ENCODE measurements around the gene PPARA. TPM values are rescaled to one million over a fixed set of nuclear protein-coding genes. Genes with fewer than 3 reads are reported as not detected.

Gene PPARA
- total and polyA plus RNA-seq, 9 of the 15 experiments (the other 6 are each of a cell fraction or from before 2014, with no cell fraction given), result 0.64 to 5.3 (median 3.5) TPM

- WGBS (ENCODE audit: insufficient coverage, low coverage, missing lambda C conversion rate), result 70% methylated on average over 9 of the region's 10 CpGs
- in situ Hi-C loops (cut with MboI), result no loop called here
- Histone ChIP-seq H3K4me3 (no peak overlapping the region), H3K27me3 (ENCODE audit: control insufficient read depth in 2 of 2, insufficient read depth in 2 of 2, low read length in 2 of 2) (no peaks in the 10 kb centered on the region), H3K4me2 (ENCODE audit: insufficient read depth, low read length) (no peak overlapping the region), H3K79me2 (ENCODE audit: control insufficient read depth, insufficient read depth, low read length) (no peaks in the 10 kb centered on the region), H3K9ac (ENCODE audit: insufficient read depth in 1 of 2, low read depth in 2 of 2, low read length in 2 of 2) (no peak overlapping the region), H3K4me1 (replicated peaks in 1 of 2; ENCODE audit: control insufficient read depth in 2 of 2, insufficient read depth in 2 of 2, low read length in 2 of 2) (no peaks in the 10 kb centered on the region; a peak in 2 of 5 replicates), H3K36me3 (ENCODE audit: control insufficient read depth, insufficient read depth, low read length) (no peaks in the 10 kb centered on the region), H3K9me1 (ENCODE audit: control insufficient read depth, insufficient read depth, low read length) (no peaks in the 10 kb centered on the region), H4K20me1 (replicated peaks; ENCODE audit: control insufficient read depth, insufficient read depth, low read length) (no peaks in the 10 kb centered on the region), H3K9me3 (replicated peaks; ENCODE audit: control insufficient read depth, insufficient read depth, low read depth, low read length) (no peaks in the 10 kb centered on the region), H2AFZ (ENCODE audit: low read depth, low read length) (no peak overlapping the region), H3K27ac (ENCODE audit: extremely low read depth, low read depth, low read length) (no peak overlapping the region)
- CTCF ChIA-PET (ENCODE audit: low intra/inter-chr PET ratio), result no interaction called here
- no peak for FAIRE-seq
- BruUV-seq (replicated peaks), result no TSS peak
- ATAC-seq, result no peak
- TF ChIP-seq, protein P1, sequence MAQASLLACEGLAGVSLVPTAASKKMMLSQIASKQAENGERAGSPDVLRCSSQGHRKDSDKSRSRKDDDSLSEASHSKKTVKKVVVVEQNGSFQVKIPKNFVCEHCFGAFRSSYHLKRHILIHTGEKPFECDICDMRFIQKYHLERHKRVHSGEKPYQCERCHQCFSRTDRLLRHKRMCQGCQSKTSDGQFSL (CRISPR knock-in tag; IDR thresholded peaks at IDR 0.05), result no peak
- TF ChIP-seq, protein P1 (tag; IDR thresholded peaks at IDR 0.05), result no peak
- no peak for TF ChIP-seq PYGO2 (tag; IDR thresholded peaks at IDR 0.05)
- no peak for TF ChIP-seq SMARCC2 (IDR thresholded peaks at IDR 0.05; ENCODE audit: low read depth)
- TF ChIP-seq BCOR (IDR thresholded peaks at IDR 0.05), result no peak
- POLR2A ChIA-PET, result interaction anchor here (1.0 kb wide), 1 partner anchor 8 kb away, joined by 3 read pairs; no protein-coding TSS in a partner anchor
- DNase-seq (ENCODE audit: extremely low read depth in 1 of 4, low spot score in 3 of 4), result no peak
- intact Hi-C loops (cut with micrococcal nuclease), result loop anchor here (10.0 kb wide), 1 partner anchor 85 kb away; no protein-coding TSS in a partner anchor
Observed at GRCh38 chr22:46159777-46160176, 9.5 kb downstream of the PPARA start.

DNA sequence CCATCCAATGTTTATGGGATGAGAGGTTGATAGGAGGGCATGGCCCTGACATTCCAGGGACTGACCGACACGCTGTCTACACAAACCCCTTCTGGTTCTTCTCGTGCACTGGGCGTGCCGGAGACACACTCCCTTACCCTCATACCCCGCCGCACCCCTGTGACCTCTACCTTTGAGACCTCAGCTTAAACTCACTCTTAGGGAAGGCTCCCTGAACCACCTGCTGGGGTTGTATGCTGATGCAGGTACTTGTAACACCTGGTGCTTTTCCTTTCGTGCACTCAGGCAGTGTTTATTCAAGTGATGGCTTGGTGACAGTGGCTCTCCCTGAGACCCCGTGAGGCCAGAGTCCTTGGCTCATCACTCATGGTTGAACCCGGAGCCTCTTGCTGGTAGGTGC is 12.0 kb downstream of the PPARA start:
- intact Hi-C loops (cut with micrococcal nuclease), result no loop called here
- H3K4me1 ChIP-seq (replicated peaks in 1 of 2; ENCODE audit: control insufficient read depth in 2 of 2, insufficient read depth in 2 of 2, low read length in 2 of 2), result no peaks in the 10 kb centered on the region; a peak in 2 of 5 replicates
- POLR2A ChIA-PET, result interaction anchor here (0.8 to 1.2 kb wide), 3 partner anchors 11 to 78 kb away, joined by 3 to 5 read pairs (median 3); no protein-coding TSS in a partner anchor
- no peak overlapping the region for H3K4me3 ChIP-seq
- no peak overlapping the region for H3K4me2 ChIP-seq (ENCODE audit: insufficient read depth, low read length)
- CTCF ChIA-PET (ENCODE audit: low intra/inter-chr PET ratio), result no interaction called here
- DNase-seq (ENCODE audit: extremely low read depth in 1 of 4, low spot score in 3 of 4), result no peak
- 67% methylated on average over 9 of the region's 10 CpGs for WGBS (ENCODE audit: insufficient coverage, low coverage, missing lambda C conversion rate)
- H3K9me3 ChIP-seq (replicated peaks; ENCODE audit: control insufficient read depth, insufficient read depth, low read depth, low read length), result no peaks in the 10 kb centered on the region
- no TSS peak for BruUV-seq (replicated peaks)
- ATAC-seq, result no peak
- no peaks in the 10 kb centered on the region for H3K9me1 ChIP-seq (ENCODE audit: control insufficient read depth, insufficient read depth, low read length)
- H3K27me3 ChIP-seq (ENCODE audit: control insufficient read depth in 2 of 2, insufficient read depth in 2 of 2, low read length in 2 of 2), result no peaks in the 10 kb centered on the region
- no peak overlapping the region for H2AFZ ChIP-seq (ENCODE audit: low read depth, low read length)
- no peaks in the 10 kb centered on the region for H4K20me1 ChIP-seq (replicated peaks; ENCODE audit: control insufficient read depth, insufficient read depth, low read length)
- in situ Hi-C loops (cut with MboI), result no loop called here
- FAIRE-seq, result no peak
- no peaks in the 10 kb centered on the region for H3K36me3 ChIP-seq (ENCODE audit: control insufficient read depth, insufficient read depth, low read length)
- H3K9ac ChIP-seq (ENCODE audit: insufficient read depth in 1 of 2, low read depth in 2 of 2, low read length in 2 of 2), result no peak overlapping the region
- no peak overlapping the region for H3K27ac ChIP-seq (ENCODE audit: extremely low read depth, low read depth, low read length)
- H3K79me2 ChIP-seq (ENCODE audit: control insufficient read depth, insufficient read depth, low read length), result no peaks in the 10 kb centered on the region
- TF ChIP-seq HNRNPH1 (optimal IDR thresholded peaks at IDR 0.05; ENCODE audit: low read depth, low read length), result no peak
- no peak for TF ChIP-seq STAT6 (CRISPR knock-in tag; IDR thresholded peaks at IDR 0.05)
- no peak for TF ChIP-seq TARDBP (IDR thresholded peaks at IDR 0.05)
- TF ChIP-seq BHLHE40 (IDR thresholded peaks at IDR 0.05; ENCODE audit: low read length), result no peak
- TF ChIP-seq HDAC3 (IDR thresholded peaks at IDR 0.05; ENCODE audit: borderline replicate concordance, partially characterized antibody), result no peak
- TF ChIP-seq SP2 (IDR thresholded peaks at IDR 0.05; ENCODE audit: extremely low read depth, low read depth, low read length, poor library complexity, severe bottlenecking), result no peak
- TF ChIP-seq DPF2 (IDR thresholded peaks at IDR 0.05), result no peak
- no peak for TF ChIP-seq CBX2 (IDR thresholded peaks at IDR 0.05; ENCODE audit: insufficient read depth, low read length, poor library complexity, severe bottlenecking)
- no peak for TF ChIP-seq ZNF3 (CRISPR knock-in tag; IDR thresholded peaks at IDR 0.05)

Data from K562 (cell line).